NCI-H446 treated with DMSO at 0.1 percent for 48 hours (cell line): ENCODE measurements around the gene FBXL20.

ENCODE experiments used
- DNase-seq: peaks from one replicate; lab custom pipeline; 2025; lab: John Stamatoyannopoulos, UW

Gene FBXL20

GRCh38 chr17:39225308-39225958 lies 176.0 kb downstream of the FBXL20 start, which contains the start of gene STAC2:
Gene STAC2, minus strand, starts transcription at chr17:39225945. Its CDS starts 443 bp downstream, at chr17:39225502.
- no peak for DNase-seq

- DNase-seq = no peak
These were observed 176.6 kb downstream of the FBXL20 start for GRCh38 chr17:39224778-39225307.

- DNase-seq = no peak
These were observed 177.3 kb downstream of the FBXL20 start for GRCh38 chr17:39223907-39224777.

- DNase-seq = no peak
These were observed 178.3 kb downstream of the FBXL20 start for GRCh38 chr17:39222866-39223834.

GRCh38 chr17:39222151-39222550 lies 179.3 kb downstream of the FBXL20 start:
- no peak for DNase-seq

- no peak for DNase-seq
These were observed 179.9 kb downstream of the FBXL20 start for GRCh38 chr17:39221572-39221971.

- peak; percentile 91 for DNase-seq
These were observed 181.7 kb downstream of the FBXL20 start for GRCh38 chr17:39219647-39220154.

GRCh38 chr17:39218906-39219305 lies 182.5 kb downstream of the FBXL20 start:
- no peak for DNase-seq

GRCh38 chr17:39217734-39218369 lies 183.6 kb downstream of the FBXL20 start:
- DNase-seq = no peak

- no peak for DNase-seq
These were observed 187.6 kb downstream of the FBXL20 start for GRCh38 chr17:39213852-39214251.

- DNase-seq = no peak
These were observed 188.5 kb downstream of the FBXL20 start for GRCh38 chr17:39212841-39213480.

GRCh38 chr17:39212195-39212810 lies 189.1 kb downstream of the FBXL20 start:
- DNase-seq = no peak

GRCh38 chr17:39210093-39210434 lies 191.4 kb downstream of the FBXL20 start:
- no peak for DNase-seq

GRCh38 chr17:39209317-39210092 lies 191.9 kb downstream of the FBXL20 start:
- no peak for DNase-seq

- DNase-seq = no peak
These were observed 192.5 kb downstream of the FBXL20 start for GRCh38 chr17:39208893-39209292.

GRCh38 chr17:39208136-39208535 lies 193.3 kb downstream of the FBXL20 start:
- no peak for DNase-seq

- DNase-seq = no peak
These were observed 196.3 kb downstream of the FBXL20 start for GRCh38 chr17:39205112-39205526.

GRCh38 chr17:39204245-39204644 lies 197.2 kb downstream of the FBXL20 start:
- DNase-seq = no peak
